GM10266 (cell line): Measurements from ENCODE around the gene BROX.

Source experiments
- DNase-seq: peaks from one replicate; pipeline ENCODE4 v3.0.0; 2012; ENCODE audit errors: extremely low spot score
- TF ChIP-seq, protein P1 (sequence below): IDR thresholded peaks from 2 replicates; pipeline ENCODE4 v1.5.1; 2012; ENCODE audit warnings: mild to moderate bottlenecking, low read depth; ENCODE audit not compliant: control insufficient read depth, insufficient read depth; ENCODE audit errors: missing control alignments

Gene BROX

DNA sequence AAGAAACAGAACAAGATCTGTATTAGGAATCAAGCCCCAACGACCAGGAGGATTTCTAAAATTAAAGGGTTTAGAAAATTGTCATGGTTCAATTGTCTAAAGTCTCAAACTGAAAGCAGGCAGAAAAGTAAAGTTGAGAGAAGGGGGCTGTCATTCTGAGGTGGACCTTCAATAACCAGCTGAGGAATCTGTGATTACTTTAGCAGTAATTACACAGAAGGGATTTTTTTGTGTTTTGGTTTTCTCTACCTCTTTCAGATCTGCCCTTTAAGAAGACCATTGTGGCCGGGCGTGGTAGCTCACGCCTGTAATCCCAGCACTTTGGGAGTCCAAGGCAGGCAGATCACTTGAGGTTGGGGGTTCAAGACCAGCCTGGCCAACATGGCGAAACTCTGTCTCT lies 17.4 kb upstream of the BROX start:
- no peak for DNase-seq
- TF ChIP-seq, protein P1, sequence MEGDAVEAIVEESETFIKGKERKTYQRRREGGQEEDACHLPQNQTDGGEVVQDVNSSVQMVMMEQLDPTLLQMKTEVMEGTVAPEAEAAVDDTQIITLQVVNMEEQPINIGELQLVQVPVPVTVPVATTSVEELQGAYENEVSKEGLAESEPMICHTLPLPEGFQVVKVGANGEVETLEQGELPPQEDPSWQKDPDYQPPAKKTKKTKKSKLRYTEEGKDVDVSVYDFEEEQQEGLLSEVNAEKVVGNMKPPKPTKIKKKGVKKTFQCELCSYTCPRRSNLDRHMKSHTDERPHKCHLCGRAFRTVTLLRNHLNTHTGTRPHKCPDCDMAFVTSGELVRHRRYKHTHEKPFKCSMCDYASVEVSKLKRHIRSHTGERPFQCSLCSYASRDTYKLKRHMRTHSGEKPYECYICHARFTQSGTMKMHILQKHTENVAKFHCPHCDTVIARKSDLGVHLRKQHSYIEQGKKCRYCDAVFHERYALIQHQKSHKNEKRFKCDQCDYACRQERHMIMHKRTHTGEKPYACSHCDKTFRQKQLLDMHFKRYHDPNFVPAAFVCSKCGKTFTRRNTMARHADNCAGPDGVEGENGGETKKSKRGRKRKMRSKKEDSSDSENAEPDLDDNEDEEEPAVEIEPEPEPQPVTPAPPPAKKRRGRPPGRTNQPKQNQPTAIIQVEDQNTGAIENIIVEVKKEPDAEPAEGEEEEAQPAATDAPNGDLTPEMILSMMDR, result no peak

DNA sequence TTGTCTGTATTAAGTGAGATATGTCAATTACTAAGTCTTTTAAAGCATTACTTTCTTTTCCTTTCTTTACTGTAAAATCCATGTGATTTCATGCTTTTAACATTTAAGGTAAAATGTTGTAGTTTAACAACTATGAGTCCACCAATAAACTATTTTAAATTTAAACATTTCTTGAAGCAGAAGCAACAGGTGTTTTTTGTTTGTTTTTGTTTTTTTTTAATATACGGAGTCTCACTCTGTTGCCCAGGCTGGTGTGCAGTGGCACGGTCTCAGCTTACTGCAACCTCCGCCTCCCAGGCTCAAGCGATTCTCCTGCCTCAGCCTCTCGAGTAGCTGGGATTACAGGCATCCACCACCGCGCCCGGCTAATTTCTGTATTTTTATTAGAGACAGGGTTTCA lies 15.6 kb upstream of the BROX start:
- TF ChIP-seq, protein P1, result no peak
- DNase-seq, result no peak

DNA sequence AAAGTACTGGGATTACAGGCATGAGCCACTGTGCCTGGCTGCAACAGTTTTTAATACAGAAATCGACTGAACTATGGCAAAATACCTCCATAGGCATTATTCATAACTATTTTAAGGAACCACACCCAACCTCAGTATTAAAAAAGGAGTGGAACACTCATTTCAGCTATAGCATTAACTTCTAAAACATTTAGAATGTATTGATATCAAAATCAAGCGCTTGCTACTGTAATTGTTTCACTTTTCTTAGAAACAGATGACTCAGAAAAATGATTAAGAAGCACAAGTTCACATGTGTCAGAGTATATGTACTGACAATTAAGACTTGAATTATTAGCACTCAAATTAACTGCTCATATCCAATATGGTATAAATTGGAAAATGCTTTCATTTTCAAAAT lies 15.2 kb upstream of the BROX start:
- TF ChIP-seq, protein P1, result no peak
- no peak for DNase-seq

DNA sequence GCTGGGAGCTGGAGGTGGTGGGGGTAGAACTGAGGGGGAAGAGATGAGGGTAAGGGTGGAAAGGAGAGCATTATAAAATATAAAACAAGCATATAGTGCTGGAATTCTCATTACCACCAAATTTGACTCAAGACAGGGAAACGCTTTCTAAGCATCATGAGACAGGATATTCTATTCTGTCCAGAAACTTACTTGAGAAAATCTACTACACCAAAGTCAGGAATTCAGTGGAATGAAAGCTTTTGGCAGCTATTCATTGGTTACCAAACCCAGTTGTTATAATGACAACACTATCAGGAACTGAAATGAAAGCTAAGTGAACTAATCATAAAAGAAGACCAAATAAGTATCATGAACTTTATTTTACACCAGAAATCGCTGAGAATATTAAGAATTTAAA lies 14.5 kb upstream of the BROX start:
- TF ChIP-seq, protein P1, result no peak
- no peak for DNase-seq

DNA sequence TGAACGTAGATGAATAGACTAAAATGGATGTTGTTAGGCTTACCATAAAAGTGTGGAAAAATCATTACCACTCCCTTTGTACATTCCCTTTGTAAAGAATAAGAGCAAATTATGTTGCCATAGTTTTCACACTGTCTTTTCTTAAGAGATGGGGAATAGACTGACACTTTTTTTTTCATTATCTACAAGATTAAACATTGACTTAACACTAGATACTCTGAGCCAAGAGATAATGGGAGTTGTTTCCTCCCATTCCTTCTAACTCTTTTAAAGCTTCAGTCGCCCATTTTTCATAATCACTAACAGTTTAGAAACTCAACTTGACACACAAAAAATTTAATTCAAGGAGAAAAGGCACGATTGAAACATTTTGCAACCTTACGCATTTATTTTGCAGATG lies 10.2 kb upstream of the BROX start:
- DNase-seq, result no peak
- TF ChIP-seq, protein P1, result no peak

DNA sequence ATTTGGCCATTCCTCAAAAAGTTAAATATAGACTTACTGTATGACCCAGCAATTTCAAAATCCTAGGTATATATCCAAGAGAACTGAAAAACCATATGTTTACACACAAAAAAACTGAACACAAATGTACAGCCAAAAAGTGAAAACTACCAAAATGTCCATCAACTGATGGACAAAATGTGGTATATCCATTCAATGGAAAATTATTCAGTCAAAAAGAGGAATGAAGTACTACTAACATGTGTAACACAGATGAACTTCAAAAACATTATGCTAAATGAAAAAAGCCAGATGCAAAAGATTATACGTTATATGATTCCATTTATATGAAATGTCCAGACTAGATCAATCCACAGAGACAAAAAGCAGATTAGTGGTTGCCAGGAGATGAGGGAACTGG lies 8.1 kb upstream of the BROX start:
- TF ChIP-seq, protein P1, result no peak
- no peak for DNase-seq

DNA sequence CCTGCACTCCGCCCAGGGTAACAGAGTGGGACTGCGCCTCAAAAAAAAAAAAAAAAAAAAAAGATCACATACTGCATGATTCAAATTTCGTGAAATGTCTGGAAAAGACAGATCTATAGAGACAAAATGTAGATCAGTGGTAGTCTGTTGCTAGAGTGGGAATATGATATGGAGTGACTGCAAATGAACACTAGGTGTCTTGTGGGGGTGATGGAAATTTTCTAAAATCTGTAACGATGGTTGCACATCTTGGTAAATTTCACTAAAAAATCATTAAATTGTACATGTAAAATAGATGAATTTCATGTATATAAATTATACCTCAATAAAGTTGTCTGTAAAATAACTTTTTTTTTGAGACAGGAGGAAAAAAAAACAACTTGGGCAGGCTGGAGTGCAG lies 5.5 kb upstream of the BROX start:
- no peak for DNase-seq
- TF ChIP-seq, protein P1, result no peak

DNA sequence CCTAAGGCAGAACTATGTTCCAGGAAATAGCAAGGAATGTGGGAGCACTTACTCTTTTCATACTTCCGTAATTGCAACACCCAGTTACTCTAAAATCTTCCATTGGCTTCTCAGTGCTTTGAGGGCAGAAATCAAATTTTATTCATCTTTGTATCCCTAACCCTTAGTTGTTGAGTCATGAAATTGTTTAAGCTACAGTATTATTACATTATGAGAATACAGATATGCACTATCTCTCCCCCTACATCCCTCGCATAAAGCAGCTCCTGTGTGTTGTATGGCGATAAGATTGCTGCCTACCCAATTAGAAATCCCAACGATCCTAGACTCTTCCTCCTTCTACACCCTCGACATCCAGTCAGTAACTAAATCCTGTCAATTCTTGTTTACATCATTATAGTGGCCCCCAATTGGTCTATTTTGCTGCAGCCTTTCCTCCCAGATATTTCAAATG lies 2.6 kb upstream of the BROX start:
- TF ChIP-seq, protein P1, result no peak
- DNase-seq, result no peak
